ENCODE results near the gene KLHL26.
"Not testable (repeated sequence)": the region's sequence is repeated elsewhere in the genome, so short reads cannot be mapped to it uniquely, and the experiment has no call there.

Gene KLHL26

GRCh38 chr19:18636969-18637629 is at the start of gene KLHL26:
TSS of gene KLHL26 (plus strand) at chr19:18637028. CDS start at chr19:18637055, 27 bp downstream.
- no peak for DNase-seq
- intact Hi-C loops (cut with DNase I): no loop called here

GRCh38 chr19:18587561-18587960 is 49.3 kb upstream of the KLHL26 start:
- no peak for DNase-seq
- intact Hi-C loops (cut with DNase I): loop anchor here (10.0 kb wide), 1 partner anchor 113 kb away; no protein-coding TSS in a partner anchor

- intact Hi-C loops (cut with DNase I): loop anchor here (10.0 kb wide), 1 partner anchor 113 kb away; no protein-coding TSS in a partner anchor
- peak in 2 of 42 donors; percentile 9 to 37 for DNase-seq
Measured at GRCh38 chr19:18587962-18588610, 48.7 kb upstream of the KLHL26 start.

- intact Hi-C loops (cut with DNase I): loop anchor here (10.0 kb wide), 1 partner anchor 114 kb away; no protein-coding TSS in a partner anchor
- peak; percentile 46 to 92 (median 85) for DNase-seq
Measured at GRCh38 chr19:18588611-18589379, 48.0 kb upstream of the KLHL26 start, which contains the start of gene REX1BD. TSS of gene REX1BD (plus strand) at chr19:18588798. CDS start at chr19:18588802, 4 bp downstream.

- DNase-seq: peak in 38 of 42 donors; percentile 34 to 79 (median 60)
- intact Hi-C loops (cut with DNase I): loop anchor here (2.0 to 10.0 kb wide), 2 partner anchors 115 to 259 kb away; no protein-coding TSS in a partner anchor
Measured at GRCh38 chr19:18589380-18590272, 47.2 kb upstream of the KLHL26 start.

- intact Hi-C loops (cut with DNase I): loop anchor here (2.0 kb wide), 1 partner anchor 258 kb away; no protein-coding TSS in a partner anchor
Measured at GRCh38 chr19:18590273-18591272, 46.3 kb upstream of the KLHL26 start.

GRCh38 chr19:18591735-18592385 is 45.0 kb upstream of the KLHL26 start:
- intact Hi-C loops (cut with DNase I): loop anchor here (2.0 kb wide), 1 partner anchor 257 kb away; no protein-coding TSS in a partner anchor
- DNase-seq: no peak

More at GRCh38 chr19:18590273-18591272, 46.3 kb upstream of the KLHL26 start:
- DNase-seq: peak; percentile 76 to 92 (median 85)

- DNase-seq; intact Hi-C loops (cut with DNase I): not testable (repeated sequence)
Measured at GRCh38 chr19:18592732-18593131, 44.1 kb upstream of the KLHL26 start.

- intact Hi-C loops (cut with DNase I): no loop called here
Measured at GRCh38 chr19:18593367-18594095, 43.3 kb upstream of the KLHL26 start.

GRCh38 chr19:18594096-18594823 is 42.6 kb upstream of the KLHL26 start:
- intact Hi-C loops (cut with DNase I): no loop called here
- DNase-seq: peak in 39 of 42 donors; percentile 42 to 82 (median 67)

More at GRCh38 chr19:18593367-18594095, 43.3 kb upstream of the KLHL26 start:
- no peak for DNase-seq

- DNase-seq: no peak
- intact Hi-C loops (cut with DNase I): no loop called here
Measured at GRCh38 chr19:18594824-18595373, 41.9 kb upstream of the KLHL26 start.

GRCh38 chr19:18595475-18595874 is 41.4 kb upstream of the KLHL26 start:
- DNase-seq: no peak
- intact Hi-C loops (cut with DNase I): no loop called here

- peak in 2 of 42 donors; percentile 29 to 50 for DNase-seq
- intact Hi-C loops (cut with DNase I): no loop called here
Measured at GRCh38 chr19:18596752-18597157, 40.1 kb upstream of the KLHL26 start.

- intact Hi-C loops (cut with DNase I): no loop called here
- DNase-seq: no peak
Measured at GRCh38 chr19:18597809-18598660, 38.8 kb upstream of the KLHL26 start.
